Measurements from ENCODE around the gene RFPL1.

- TF ChIP-seq CTCF (IDR thresholded peaks at IDR 0.05; ENCODE audit: insufficient read depth, low read length, poor library complexity, severe bottlenecking) (no peak), EZH2phosphoT487 (conservative IDR thresholded peaks at IDR 0.05; ENCODE audit: low read length) (no peak)
Observed at GRCh38 chr22:29475550-29475949, 37.2 kb downstream of the RFPL1 start.
